ENCODE measurements around the gene MX1.
A peak's percentile ranks its signal among the peaks of the same experiment; 100 is the strongest.
"Not testable (repeated sequence)": the region's sequence is repeated elsewhere in the genome, so short reads cannot be mapped to it uniquely, and the experiment has no call there.

The MX1 gene

DNA sequence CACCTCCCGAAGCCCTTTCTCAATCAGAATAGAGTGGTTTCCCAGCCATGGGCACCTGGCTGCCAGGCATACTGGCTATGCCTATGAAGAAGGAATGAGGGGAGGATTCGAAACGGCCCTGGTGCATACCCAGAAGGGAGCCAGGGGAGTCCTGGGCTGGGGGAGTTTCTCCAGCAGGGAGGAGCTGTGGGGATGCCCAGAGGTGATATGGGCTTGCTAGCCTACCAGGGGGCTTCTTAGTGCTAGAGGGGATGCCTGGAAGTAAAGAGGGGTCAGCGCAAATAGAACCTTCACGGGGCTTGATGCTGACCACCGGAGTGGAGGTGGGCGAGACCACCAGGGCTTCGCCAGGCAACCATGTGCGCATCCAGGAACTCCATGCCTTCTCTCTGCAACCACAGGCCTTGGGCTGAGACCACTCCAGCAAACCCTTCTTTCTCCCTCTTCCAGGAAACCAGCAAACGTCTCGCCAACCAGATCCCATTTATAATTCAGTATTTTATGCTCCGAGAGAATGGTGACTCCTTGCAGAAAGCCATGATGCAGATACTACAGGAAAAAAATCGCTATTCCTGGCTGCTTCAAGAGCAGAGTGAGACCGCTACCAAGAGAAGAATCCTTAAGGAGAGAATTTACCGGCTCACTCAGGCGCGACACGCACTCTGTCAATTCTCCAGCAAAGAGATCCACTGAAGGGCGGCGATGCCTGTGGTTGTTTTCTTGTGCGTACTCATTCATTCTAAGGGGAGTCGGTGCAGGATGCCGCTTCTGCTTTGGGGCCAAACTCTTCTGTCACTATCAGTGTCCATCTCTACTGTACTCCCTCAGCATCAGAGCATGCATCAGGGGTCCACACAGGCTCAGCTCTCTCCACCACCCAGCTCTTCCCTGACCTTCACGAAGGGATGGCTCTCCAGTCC, 18.2 kb upstream of the MX1 start:
- DNase-seq: no peak

DNA sequence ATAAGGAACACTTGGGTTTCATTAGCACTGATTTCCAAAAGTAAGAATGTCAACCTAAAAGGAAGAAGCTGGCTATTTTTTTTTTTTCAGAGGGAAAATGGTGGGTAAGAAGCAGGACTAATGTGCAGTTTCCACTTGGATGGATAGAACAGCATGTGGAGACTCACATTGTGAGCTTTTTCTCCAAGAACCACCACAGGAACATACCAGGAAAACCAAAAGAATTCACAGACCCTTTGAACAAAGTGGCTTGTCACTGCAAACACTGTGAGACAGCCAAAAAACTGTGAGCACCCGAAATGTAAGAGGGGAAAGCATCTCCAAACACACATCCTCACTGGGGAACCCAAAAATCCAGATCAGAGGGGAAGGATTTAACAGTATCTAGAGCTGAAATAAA, 15.7 kb upstream of the MX1 start:
- no peak for DNase-seq

DNA sequence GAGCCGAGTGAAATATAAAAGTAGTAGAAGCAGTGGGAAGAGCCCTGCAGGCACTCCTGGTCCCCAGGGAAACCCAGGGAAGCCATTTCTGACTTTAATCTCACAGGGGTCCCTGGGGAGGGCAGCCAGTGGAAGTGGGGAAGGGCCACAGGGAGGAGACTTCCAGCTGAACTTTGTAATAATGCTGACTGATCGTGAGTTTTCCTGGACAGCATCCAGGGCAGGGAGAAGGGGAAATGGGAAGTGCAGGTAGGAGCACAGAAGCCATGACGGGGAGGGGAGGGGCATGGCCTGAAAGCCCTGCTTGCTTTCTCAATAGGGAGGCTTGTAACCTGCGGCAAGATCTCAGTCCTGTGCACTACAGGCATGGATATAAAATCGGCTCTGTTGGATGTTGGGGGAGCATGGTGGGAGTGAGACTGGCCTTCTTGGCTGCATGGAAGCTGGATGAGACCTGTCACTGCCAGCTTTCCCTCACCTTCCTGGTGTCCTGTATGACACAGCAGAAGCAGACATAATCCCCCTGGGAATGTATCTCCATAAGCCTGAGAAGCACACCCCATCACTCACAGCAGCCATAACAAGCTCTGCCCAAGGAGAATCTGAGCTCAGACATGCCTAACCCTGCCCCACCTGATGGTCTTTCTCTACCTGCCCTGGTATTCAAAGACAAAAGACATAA, 15.1 kb upstream of the MX1 start:
- DNase-seq: no peak

DNA sequence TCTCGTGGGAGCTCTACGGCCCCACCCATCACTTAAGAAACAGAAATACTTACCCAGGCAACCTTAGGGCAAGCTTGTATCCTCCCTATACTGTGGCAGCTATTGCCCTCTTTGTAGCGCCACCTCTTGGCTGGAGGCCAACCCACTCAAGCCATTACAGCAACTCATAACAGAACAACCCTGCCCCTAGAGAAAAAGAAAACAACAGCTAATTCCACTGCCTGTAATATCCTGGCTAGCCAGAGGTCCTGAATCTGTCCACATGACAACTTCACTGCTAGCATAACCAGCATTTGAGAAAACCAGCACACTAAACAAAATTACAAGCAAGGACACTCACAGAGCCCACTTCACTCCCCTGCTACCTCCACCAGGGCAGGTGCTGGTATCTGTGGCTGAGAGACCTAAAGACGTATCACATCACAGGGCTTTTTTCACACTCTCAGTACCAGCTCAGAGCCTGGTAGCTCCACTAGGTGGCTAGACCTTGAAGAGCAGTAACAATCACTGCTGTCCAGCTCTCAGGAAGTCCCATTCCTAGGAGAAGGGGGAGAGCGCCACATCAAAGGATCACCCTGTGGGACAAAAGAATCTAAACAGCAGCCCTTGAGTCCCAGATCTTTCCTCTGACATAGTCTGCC, 14.5 kb upstream of the MX1 start:
- peak; percentile 62 for DNase-seq

DNA sequence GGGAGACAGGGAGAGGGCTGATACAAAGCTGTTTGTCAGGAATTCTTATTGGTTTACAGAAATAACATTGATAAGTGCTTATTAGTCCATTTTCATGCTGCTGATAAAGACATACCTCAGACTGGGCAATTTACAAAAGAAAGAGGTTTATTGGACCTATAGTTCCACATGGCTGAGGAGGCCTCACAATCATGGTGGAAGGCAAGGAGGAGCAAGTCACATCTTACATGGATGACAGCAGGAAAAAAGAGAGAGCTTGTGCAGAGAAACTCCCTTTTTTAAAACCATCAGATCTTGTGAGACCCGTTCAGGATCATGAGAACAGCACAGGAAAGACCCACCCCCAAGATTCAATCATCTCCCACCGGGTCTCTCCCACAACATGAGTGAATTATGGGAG, 8.5 kb upstream of the MX1 start:
- DNase-seq: not testable (repeated sequence)

DNA sequence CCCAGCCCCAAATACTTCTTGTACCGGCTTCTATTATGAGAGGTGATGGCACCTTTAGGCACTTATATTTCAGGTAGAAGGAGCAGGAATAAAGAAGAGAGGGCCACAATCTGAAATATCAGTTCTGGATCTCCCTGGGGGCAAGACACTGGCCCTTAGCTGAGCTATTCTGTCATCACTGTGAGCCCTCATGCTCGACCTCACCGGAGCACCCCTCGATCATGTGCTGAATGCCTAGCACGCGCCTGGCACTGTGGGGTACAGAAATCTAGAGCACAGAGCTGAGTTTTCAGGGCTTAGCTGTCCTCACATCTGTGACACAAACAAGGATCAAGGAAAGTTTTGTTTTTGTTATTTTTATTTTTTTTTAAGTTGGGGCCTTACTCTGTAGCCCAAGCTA, 7.6 kb upstream of the MX1 start:
- DNase-seq: no peak

DNA sequence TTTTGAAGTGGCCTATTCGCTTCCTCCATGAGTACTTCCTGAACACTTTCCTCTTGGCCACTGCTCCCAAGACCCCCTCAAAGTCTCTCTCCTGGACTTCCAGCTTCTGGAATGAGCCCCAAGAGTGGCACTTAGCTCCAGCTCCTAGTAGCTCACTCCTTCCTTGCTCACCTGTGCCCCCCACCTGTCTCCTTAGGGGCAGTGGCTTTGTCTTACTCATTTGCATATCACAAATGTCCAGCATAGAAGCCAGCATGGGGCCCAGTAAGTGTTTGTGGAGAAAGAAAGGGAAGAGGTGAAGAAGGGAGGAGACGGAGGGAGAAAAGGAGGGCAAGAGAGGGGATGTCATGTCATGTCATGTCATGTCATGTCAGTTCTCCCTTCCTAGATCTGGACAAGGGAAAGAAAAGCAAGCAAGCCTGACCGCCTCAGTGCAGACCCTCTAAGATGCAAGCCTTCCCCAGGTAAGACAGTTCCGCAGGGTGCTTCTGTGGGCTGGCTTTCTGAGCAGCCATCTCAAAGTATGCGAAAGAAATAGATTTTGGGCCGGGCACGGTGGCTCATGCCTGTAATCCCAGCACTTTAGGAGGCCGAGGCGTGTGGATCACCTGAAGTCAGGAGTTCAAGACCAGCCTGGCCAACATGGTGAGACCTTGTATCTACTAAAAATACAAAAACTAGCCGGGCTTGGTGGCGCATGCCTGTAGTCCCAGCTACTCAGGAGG, 6.9 kb upstream of the MX1 start:
- DNase-seq: no peak

DNA sequence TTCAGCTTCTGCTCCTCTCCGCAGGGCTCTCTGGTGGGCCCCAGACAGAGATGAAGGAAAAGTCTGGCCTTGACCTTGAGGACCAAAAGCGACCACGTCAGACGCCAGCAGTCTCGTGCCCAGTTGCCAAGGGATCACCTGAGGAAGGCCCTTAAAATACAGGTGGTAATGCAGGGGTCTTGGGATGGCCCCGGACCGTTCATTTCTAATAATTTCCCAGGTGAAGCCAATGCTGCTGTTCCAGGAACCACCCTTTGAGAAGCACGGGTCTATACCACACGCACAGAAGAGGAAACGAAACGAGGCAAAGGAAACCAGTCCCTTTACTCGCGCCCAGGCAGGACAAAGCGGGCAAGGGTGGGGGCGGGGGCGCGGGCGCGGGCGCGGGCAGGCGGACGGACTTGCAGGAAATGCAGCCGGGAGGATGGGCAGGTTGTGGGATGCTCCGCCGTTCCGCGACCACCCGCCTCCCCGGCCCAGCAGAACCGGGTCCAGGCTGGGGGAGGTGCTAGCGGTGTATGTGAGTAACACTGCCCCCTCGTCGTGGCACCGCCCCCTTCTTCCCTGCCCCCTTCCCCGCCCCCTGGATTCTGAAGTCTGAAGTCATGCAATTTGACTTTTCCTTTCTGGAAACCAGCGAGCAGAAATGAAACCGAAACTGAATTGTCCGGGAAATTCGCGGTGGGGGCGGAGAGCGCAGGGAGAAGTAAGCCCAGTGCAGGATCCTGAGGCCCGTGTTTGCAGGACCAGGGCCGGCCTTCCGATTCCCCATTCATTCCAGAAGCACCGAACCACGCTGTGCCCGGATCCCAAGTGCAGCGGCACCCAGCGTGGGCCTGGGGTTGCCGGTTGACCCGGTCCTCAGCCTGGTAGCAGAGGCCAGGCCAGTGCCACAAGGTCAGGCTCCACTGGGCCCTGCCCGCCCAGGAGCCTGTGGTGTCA, 5.8 kb upstream of the MX1 start:
- DNase-seq: peak; percentile 93

DNA sequence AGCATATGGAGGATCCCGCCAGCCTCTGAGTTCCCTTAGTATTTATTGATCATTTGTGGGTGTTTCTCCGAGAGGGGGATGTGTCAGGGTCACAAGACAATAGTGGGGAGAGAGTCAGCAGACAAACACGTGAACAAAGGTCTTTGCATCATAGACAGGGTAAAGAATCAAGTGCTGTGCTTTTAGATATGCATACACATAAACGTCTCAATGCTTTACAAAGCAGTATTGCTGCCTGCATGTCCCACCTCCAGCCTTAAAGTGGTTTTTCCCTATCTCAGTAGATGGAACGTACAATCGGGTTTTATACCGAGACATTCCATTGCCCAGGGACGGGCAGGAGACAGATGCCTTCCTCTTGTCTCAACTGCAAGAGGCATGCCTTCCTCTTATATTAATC, 5.0 kb upstream of the MX1 start:
- DNase-seq: not testable (repeated sequence)

DNA sequence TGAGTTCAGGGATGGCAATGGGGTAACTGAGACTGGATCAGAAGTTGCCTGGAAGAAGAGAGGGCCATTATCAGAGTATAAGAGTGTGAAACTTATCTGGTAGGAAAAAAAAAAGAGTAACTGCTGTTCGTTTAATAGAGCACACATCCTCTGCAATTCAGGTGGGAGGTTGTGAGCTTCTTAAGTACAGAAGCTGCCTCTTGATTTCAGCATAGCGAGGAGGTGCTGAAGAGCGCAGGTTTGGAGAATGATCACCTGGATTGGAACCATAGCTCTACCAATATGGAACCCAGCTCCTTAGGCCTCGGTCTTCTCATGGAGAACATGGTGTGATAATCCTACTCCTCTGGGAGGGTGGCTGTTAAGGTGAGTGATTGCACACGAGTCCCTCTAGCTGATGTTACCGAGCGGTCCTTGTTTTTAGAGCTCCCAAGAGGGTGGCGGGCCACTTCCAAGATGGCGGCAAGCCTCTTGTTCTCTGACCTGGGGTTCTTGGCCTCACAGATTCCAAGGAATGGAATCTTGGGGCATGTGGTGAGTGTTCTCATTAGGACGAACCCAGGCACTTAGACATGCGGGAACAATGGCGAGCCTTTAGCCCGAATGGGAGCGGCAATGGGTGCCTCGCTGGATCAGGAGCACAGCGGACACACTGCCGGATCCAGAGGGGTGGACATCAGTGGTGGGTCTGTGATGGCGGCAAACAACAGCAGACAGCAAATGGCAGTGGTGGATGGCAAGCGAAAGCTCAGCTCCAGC, 3.3 kb upstream of the MX1 start:
- no peak for DNase-seq

DNA sequence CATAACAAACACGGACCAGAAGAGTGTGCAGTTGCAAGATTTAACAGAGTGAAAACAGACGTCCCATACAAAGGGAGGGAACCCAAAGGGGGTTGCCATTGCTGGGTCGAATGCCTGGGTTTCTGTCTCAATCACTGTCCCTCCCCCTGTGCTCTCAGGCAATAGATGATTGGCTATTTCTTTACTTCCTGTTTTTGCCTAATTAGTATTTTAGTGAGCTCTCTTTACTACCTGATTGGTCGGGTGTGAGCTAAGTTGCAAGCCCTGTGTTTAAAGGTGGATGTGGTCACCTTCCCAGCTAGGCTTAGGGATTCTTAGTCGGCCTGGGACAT, 2.8 kb upstream of the MX1 start:
- DNase-seq: peak; percentile 10

DNA sequence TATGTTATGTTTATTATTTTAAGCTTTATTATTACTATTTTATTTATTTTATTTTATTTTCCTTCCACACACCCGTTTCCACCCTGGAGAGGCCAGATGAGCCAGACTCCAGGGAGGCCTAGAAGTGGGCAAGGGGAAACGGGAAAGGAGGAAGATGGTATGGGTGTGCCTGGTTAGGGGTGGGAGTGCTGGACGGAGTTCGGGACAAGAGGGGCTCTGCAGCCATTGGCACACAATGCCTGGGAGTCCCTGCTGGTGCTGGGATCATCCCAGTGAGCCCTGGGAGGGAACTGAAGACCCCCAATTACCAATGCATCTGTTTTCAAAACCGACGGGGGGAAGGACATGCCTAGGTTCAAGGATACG, 468 bp upstream of the MX1 start:
- DNase-seq: no peak

DNA sequence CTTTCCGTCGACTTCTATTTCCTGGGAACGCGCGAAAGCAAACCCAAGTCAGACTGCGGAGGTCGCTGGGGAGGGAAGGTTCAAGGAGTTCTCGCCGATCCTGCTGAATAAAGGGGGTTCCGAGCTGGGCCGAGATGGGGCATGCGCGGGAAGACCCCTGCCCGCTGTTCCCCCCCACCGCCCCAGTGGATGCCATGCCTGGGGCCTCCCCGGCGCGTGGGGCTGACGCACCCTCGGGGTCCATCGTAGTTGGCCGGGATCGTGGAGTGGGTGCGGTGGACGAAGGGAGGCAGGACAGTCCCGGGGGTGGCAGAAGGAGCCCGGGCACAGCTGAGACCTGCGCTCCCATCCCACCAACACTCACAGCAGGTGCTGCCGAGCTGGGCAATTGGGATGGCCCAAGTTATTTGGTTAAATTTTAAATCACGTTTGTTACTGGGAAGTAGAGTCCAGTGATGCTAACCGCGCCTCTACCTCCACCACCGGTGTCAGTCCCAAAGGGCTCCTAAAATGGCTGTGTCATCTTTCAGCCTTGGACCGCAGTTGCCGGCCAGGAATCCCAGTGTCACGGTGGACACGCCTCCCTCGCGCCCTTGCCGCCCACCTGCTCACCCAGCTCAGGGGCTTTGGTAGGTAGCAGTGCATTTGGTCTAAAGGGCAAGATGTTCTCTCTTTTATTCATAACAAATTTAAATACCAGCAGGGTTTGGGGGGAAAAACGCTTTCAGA, 801 bp downstream of the MX1 start:
- DNase-seq: no peak

DNA sequence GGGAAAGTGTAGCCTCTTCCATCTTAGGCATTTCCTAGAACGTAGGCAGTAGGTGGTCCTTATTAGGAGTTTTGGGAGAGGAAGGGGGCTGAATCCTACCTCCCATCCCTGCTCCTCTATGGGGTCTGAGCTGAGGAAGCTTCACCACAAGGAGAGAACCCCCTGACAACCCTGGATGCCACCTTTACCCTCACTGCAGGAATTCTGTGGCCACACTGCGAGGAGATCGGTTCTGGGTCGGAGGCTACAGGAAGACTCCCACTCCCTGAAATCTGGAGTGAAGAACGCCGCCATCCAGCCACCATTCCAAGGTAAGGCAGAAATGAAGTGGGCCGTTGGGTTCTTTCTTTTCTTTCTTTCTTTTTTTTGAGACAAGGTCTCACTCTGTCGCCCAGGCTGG, 1.5 kb downstream of the MX1 start:
- no peak for DNase-seq

DNA sequence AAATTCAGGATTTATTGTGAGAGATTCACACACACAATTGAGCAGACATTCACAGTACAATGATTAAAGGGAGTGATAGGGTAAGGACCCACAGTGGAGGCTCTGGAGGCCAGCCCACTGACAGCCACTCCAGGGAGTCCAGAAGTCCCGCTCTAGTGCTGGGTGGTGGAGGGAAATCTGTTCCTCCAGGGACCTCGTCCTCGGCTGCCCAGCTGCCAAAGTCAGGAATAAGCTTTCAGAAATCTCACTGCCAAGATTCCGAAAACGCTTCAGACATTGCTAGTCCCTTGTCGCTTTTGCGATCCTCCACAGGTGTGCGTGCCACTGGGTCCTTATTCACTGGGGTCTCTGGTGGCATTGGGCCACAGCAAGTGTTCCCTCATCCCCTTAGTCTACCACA, 2.3 kb downstream of the MX1 start:
- no peak for DNase-seq

DNA sequence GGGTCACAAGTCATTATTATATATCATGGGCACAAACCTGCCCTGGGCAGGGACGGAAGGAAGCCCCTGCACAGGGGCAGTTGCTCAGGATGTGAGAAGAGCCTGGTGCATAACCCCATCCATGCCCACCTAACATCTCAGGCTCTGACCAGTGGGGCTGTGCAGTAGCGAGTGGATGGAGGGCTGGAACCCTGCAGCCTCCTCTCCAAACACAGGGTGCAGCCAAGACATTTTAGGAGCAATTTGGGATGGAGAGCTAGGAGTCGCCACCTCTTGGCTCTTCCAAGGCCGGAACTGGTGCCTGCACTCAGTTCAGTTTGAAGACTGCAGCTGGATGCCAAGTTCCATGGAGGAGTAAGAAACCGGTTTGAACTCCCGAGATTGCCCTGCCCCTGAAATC, 2.8 kb downstream of the MX1 start:
- no peak for DNase-seq

DNA sequence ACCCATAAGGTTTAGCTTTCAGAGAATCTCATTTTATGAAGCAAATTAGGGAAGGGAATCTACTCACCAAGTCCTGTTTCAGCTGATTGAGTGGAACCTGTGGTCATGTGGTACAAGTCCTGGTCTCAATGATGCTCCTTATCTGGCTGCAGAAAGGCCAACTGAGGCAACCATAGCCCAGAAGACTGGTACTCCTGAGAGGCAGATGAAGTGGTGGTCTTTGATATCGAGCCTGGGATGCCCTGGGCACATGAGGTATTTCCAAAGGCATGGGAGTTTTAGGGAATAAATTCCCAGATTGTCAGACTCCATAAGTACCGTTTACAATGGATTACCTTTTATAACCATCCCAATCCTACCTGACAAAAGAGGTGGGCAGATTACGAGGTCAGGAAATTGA, 3.3 kb downstream of the MX1 start:
- no peak for DNase-seq

DNA sequence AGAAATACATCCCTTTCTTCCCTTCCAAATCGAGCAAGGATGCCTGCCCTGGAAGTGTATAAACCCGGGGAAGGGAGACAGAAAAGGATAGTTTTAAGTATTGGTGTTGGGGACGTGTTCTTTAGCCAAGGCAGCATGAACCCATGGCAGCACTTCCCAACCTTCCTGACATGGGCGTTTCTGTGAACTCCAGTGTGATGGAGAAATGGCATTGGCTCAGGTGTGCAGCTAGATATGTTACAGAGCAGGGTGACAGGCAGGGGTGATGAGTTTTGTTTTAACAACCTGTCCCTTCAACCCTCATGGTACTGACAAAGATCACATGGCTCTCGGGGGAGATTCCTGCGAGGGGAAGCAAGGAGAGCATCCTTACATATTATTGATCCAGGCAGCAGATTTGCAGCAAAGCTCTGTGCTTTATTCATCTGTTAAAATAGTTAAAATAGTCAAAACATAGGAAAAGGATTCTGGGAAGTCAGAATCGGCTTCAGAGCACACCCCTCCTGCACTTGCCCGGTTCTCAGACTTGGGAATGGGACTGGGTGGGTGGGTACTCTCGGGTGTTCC, 4.0 kb downstream of the MX1 start:
- DNase-seq: no peak

DNA sequence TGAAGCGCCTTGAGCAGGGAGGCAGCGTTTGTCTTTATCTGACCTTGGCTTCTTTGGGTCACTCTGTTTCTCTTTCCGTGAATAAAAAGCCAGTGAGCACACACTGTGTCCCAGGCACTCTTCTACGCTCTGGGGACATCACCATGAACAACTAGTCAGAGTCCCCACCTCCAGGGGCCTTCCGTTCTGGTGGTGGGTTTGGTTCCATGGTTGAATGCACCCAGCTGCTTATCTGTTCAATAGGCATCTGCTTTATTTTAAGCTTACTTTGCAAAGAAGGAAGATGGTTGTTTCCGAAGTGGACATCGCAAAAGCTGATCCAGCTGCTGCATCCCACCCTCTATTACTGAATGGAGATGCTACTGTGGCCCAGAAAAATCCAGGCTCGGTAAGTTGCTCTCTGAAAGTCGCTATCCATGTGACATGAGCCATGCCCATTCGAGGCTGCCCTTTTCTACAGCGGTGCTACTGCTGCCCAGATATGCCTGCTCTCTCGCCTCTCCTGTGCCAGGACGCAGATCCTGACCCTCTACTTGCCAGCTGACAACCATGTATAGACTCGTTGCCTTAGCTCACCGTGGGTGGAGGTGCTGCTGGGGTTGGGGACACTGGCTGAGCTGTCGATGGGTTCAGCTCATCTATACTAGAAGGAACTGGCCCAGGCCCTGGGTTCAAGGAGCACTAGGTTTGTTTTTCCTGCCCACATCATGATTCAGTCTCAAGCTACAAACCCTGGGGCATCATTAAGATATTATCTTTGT, 5.9 kb downstream of the MX1 start:
- DNase-seq: no peak

Measured in OCI-M1 (cell line).